ENCODE measurements around the gene CLCN7. TPM values are rescaled to one million over a fixed set of nuclear protein-coding genes. Genes with fewer than 3 reads are reported as not detected.
A peak's percentile ranks its signal among the peaks of the same experiment; 100 is the strongest.

The CLCN7 gene
- total RNA-seq, 1 donor from 2014 or later: 49.8 TPM

GRCh38 chr16:1412847-1413246 lies 62.0 kb downstream of the CLCN7 start:
- Histone ChIP-seq H3K27me3 (no peaks in the 10 kb centered on the region), H3K9me3 (no peaks in the 10 kb centered on the region), H3K4me3 (no peak overlapping the region), H3K36me3 (peaks cover 0 to 21% of the 10 kb centered on the region in 2 donors), H3K27ac (no peak overlapping the region), H3K4me1 (peaks cover 48% of the 10 kb centered on the region)
- no peak for DNase-seq (ENCODE audit: extremely low spot score in 2 of 2)
- TF ChIP-seq POLR2AphosphoS5 (IDR thresholded peaks at IDR 0.05; ENCODE audit: insufficient read depth in 1 of 2, low read depth in 1 of 2) (no peak), CTCF (IDR thresholded peaks at IDR 0.05) (no peak), POLR2A (IDR thresholded peaks at IDR 0.05) (no peak)
- intact Hi-C loops (cut with DNase I): loop anchor here (10.0 kb wide), 1 partner anchor 48 kb away; no protein-coding TSS in a partner anchor

GRCh38 chr16:1408171-1408837 lies 66.5 kb downstream of the CLCN7 start:
- Histone ChIP-seq H3K36me3 (peaks cover 0 to 29% of the 10 kb centered on the region in 2 donors), H3K4me3 (peak overlapping the region; percentile 44 to 45), H3K27ac (peak overlapping the region; percentile 34), H3K4me1 (peaks cover 45% of the 10 kb centered on the region), H3K27me3 (no peaks in the 10 kb centered on the region), H3K9me3 (no peaks in the 10 kb centered on the region)
- peak; percentile 54 to 81 for TF ChIP-seq POLR2AphosphoS5 (IDR thresholded peaks at IDR 0.05; ENCODE audit: insufficient read depth in 1 of 2, low read depth in 1 of 2)
- TF ChIP-seq POLR2A (IDR thresholded peaks at IDR 0.05): no peak
- TF ChIP-seq CTCF (IDR thresholded peaks at IDR 0.05): peak in 1 of 3 experiments; percentile 17
- peak in 1 of 2 donors; percentile 93 for DNase-seq (ENCODE audit: extremely low spot score in 2 of 2)
- intact Hi-C loops (cut with DNase I): no loop called here

- Histone ChIP-seq H3K36me3 (peaks cover 0 to 33% of the 10 kb centered on the region in 2 donors), H3K27me3 (no peaks in the 10 kb centered on the region), H3K27ac (peak overlapping the region; percentile 34), H3K9me3 (no peaks in the 10 kb centered on the region), H3K4me3 (peak overlapping the region; percentile 44 to 45), H3K4me1 (peaks cover 40% of the 10 kb centered on the region)
- no peak for DNase-seq (ENCODE audit: extremely low spot score in 2 of 2)
- intact Hi-C loops (cut with DNase I): no loop called here
- no peak for TF ChIP-seq POLR2A (IDR thresholded peaks at IDR 0.05)
- no peak for TF ChIP-seq POLR2AphosphoS5 (IDR thresholded peaks at IDR 0.05; ENCODE audit: insufficient read depth in 1 of 2, low read depth in 1 of 2)
- TF ChIP-seq CTCF (IDR thresholded peaks at IDR 0.05): no peak
Observed at GRCh38 chr16:1407753-1408152, 67.1 kb downstream of the CLCN7 start.

GRCh38 chr16:1403733-1404132 lies 71.1 kb downstream of the CLCN7 start:
- intact Hi-C loops (cut with DNase I): no loop called here
- no peak for DNase-seq (ENCODE audit: extremely low spot score in 2 of 2)
- Histone ChIP-seq H3K4me3 (no peak overlapping the region), H3K4me1 (peaks cover 16% of the 10 kb centered on the region), H3K9me3 (no peaks in the 10 kb centered on the region), H3K27ac (no peak overlapping the region), H3K36me3 (peaks cover 0 to 43% of the 10 kb centered on the region in 2 donors), H3K27me3 (no peaks in the 10 kb centered on the region)
- TF ChIP-seq POLR2A (IDR thresholded peaks at IDR 0.05) (no peak), POLR2AphosphoS5 (IDR thresholded peaks at IDR 0.05; ENCODE audit: insufficient read depth in 1 of 2, low read depth in 1 of 2) (no peak), CTCF (IDR thresholded peaks at IDR 0.05) (no peak)

GRCh38 chr16:1403036-1403435 lies 71.8 kb downstream of the CLCN7 start:
- intact Hi-C loops (cut with DNase I): no loop called here
- Histone ChIP-seq H3K36me3 (peaks cover 0 to 50% of the 10 kb centered on the region in 2 donors), H3K27me3 (no peaks in the 10 kb centered on the region), H3K4me3 (no peak overlapping the region), H3K27ac (no peak overlapping the region), H3K9me3 (no peaks in the 10 kb centered on the region), H3K4me1 (peaks cover 10% of the 10 kb centered on the region)
- no peak for DNase-seq (ENCODE audit: extremely low spot score in 2 of 2)
- TF ChIP-seq CTCF (IDR thresholded peaks at IDR 0.05) (no peak), POLR2AphosphoS5 (IDR thresholded peaks at IDR 0.05; ENCODE audit: insufficient read depth in 1 of 2, low read depth in 1 of 2) (no peak), POLR2A (IDR thresholded peaks at IDR 0.05) (no peak)
